Loucy (cell line): ENCODE data around the gene SLC34A3.

Experiments used
- H2AFZ ChIP-seq: fragments of 200-600 bp; sonication (generic); 2 replicates; pipeline ENCODE4 v1.6.0; 2016; ENCODE audit warnings: antibody characterized with exemption, mild to moderate bottlenecking, low read length, moderate library complexity
- H3F3A ChIP-seq: fragments of 200-600 bp; 2 replicates; pipeline ENCODE4 v1.6.0; 2016; ENCODE audit warnings: antibody characterized with exemption, low read depth, mild to moderate bottlenecking
- H3K27me3 ChIP-seq: fragments of 200-600 bp; sonication (generic); 2 replicates; pipeline ENCODE4 v1.6.1; 2014; ENCODE audit warnings: low read length, mild to moderate bottlenecking; ENCODE audit not compliant: insufficient read depth, poor library complexity, severe bottlenecking
- H3K36me3 ChIP-seq: fragments of 200-600 bp; sonication (generic); 2 replicates; pipeline ENCODE4 v1.6.1; 2016; ENCODE audit warnings: low read length; ENCODE audit not compliant: insufficient read depth
- H3K4me1 ChIP-seq: fragments of 200-600 bp; sonication (generic); 2 replicates; pipeline ENCODE4 v1.5.1; 2014; ENCODE audit warnings: low read length, mild to moderate bottlenecking; ENCODE audit not compliant: insufficient read depth, poor library complexity, severe bottlenecking
- H3K4me2 ChIP-seq: fragments of 200-600 bp; sonication (generic); 2 replicates; pipeline ENCODE4 v1.6.0; 2014; ENCODE audit warnings: antibody characterized with exemption, low read length, low read depth, mild to moderate bottlenecking; ENCODE audit not compliant: poor library complexity, severe bottlenecking
- H3K4me3 ChIP-seq: fragments of 200-600 bp; sonication (generic); 2 replicates; pipeline ENCODE4 v1.5.1; 2014; ENCODE audit warnings: low read length, mild to moderate bottlenecking, mixed read lengths; ENCODE audit not compliant: poor library complexity, severe bottlenecking
- H3K79me2 ChIP-seq: fragments of 200-600 bp; sonication (generic); 2 replicates; pipeline ENCODE4 v1.6.1; 2014; ENCODE audit warnings: low read length; ENCODE audit not compliant: insufficient read depth
- H3K9ac ChIP-seq: fragments of 200-600 bp; sonication (generic); 2 replicates; pipeline ENCODE4 v1.6.0; 2014; ENCODE audit warnings: mild to moderate bottlenecking, low read depth, low read length, moderate library complexity; ENCODE audit not compliant: poor library complexity, severe bottlenecking
- H3K9me2 ChIP-seq: fragments of 200-600 bp; sonication (generic); replicated peaks from 2 replicates; pipeline ENCODE4 v1.6.1; 2016; ENCODE audit warnings: low read depth, low read length, mixed read lengths
- H3K9me3 ChIP-seq: fragments of 200-600 bp; sonication (generic); 2 replicates; pipeline ENCODE4 v1.6.1; 2014; ENCODE audit warnings: mild to moderate bottlenecking, antibody characterized with exemption, low read length, low read depth; ENCODE audit not compliant: insufficient read depth
- H4K20me1 ChIP-seq: fragments of 200-600 bp; sonication (generic); 2 replicates; pipeline ENCODE4 v1.6.0; 2014; ENCODE audit warnings: antibody characterized with exemption, low read length, mild to moderate bottlenecking; ENCODE audit not compliant: insufficient read depth, poor library complexity, severe bottlenecking
- CTCF ChIP-seq: fragments of 200-600 bp; sonication (generic); conservative IDR thresholded peaks from 2 replicates; pipeline ENCODE4 v1.5.1; 2014; ENCODE audit warnings: mild to moderate bottlenecking, antibody characterized with exemption, low read length
- EZH2phosphoT487 ChIP-seq: fragments of 200-600 bp; IDR thresholded peaks from 2 replicates; pipeline ENCODE4 v1.6.1; 2018; ENCODE audit warnings: antibody characterized with exemption, mild to moderate bottlenecking, moderate library complexity, borderline replicate concordance

The SLC34A3 gene

GRCh38 chr9:137183980-137184595 lies 46.6 kb upstream of the SLC34A3 start:
- Histone ChIP-seq H3F3A (0 out of 2 replicates have a peak, but pooled peaks cover 5% of the 10 kb centered on the region), H3K9me3 (no peaks in the 10 kb centered on the region), H3K36me3 (peaks cover 23% of the 10 kb centered on the region; the same call in 1 of the 2 replicates), H3K9me2 (no peaks in the 10 kb centered on the region), H3K9ac (no peak overlapping the region), H4K20me1 (peaks cover 9% of the 10 kb centered on the region), H3K4me1 (peaks cover 10% of the 10 kb centered on the region), H2AFZ (no peak overlapping the region), H3K4me2 (no peak overlapping the region), H3K27me3 (no peaks in the 10 kb centered on the region), H3K79me2 (peaks cover 32% of the 10 kb centered on the region), H3K4me3 (no peak overlapping the region)
- no peak for TF ChIP-seq EZH2phosphoT487
- no peak for TF ChIP-seq CTCF

DNA sequence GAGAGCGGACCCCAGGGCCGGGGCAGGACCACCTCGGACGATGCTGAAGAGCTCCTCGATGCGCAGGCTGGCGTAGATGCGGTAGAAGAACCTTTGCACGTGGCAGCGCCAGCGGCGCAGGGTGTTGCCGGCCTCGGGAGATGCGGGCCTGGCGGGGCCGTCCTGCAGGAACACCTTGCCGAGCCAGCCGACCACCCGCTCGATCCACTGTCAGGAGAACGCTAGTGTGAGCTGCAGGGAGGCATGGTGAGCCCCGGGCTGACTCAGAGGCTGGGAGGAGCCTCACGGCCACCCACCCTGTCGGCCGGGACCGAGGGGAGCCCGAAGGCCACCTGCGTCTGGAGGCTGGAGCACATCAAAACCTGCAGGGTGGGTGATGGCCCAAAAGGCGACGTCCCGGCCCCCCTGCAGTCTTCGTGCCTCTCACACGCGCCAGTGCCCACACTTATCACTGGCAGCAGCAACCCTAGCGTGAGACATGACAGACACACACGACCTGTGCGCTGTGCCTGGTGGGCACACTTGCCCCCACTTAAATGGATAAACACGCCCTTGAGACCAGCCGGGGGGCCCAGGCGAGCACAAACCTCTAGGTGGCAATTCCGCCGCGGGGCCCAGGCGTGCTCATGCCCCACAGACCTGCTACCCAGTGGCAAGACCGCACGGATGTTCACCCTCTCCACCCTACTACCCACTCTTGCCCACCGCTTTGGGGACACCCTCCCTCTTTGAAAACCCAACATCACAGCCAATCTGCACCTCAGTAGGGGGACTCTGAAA lies 45.6 kb upstream of the SLC34A3 start:
- Histone ChIP-seq H3F3A (peaks cover 8% of the 10 kb centered on the region; the same call in 1 of the 2 replicates), H3K79me2 (peaks cover 41% of the 10 kb centered on the region), H3K9me3 (no peaks in the 10 kb centered on the region), H4K20me1 (peaks cover 18% of the 10 kb centered on the region), H3K4me2 (peak overlapping the region; percentile 91), H3K9ac (no peak overlapping the region), H3K36me3 (peaks cover 21% of the 10 kb centered on the region; the same call in 1 of the 2 replicates), H3K4me1 (peaks cover 16% of the 10 kb centered on the region), H3K4me3 (no peak overlapping the region), H3K27me3 (no peaks in the 10 kb centered on the region), H3K9me2 (no peaks in the 10 kb centered on the region), H2AFZ (no peak overlapping the region)
- no peak for TF ChIP-seq CTCF

DNA sequence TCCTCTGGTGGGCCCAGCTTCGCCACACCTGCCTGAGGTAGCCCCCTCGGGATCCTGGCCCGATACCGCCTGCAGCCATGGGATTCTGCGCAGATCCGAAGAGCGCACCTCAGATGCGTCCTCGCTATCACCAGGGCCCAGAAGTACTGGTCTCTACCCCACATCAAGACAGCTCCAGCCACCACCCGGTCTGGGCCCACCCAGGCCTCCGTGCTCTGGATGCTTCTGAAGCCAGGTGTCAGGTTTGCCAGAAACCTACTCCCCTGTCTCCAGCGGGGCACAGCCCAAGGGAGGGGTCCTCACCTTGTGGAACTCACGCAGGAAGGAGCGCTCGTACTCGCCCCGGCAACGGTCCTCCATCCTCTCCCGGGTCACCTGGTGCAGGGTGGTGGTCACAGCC lies 44.8 kb upstream of the SLC34A3 start:
- H3K9me2 ChIP-seq: no peaks in the 10 kb centered on the region
- no peaks in the 10 kb centered on the region for H3K9me3 ChIP-seq
- TF ChIP-seq EZH2phosphoT487 (no peak), CTCF (no peak)
- H3K79me2 ChIP-seq: peaks cover 49% of the 10 kb centered on the region
- peaks cover 8% of the 10 kb centered on the region; the same call in 1 of the 2 replicates for H3F3A ChIP-seq
- H2AFZ ChIP-seq: no peak overlapping the region
- peak overlapping the region; percentile 96 for H3K4me3 ChIP-seq
- H3K9ac ChIP-seq: no peak overlapping the region
- peaks cover 26% of the 10 kb centered on the region for H4K20me1 ChIP-seq
- no peaks in the 10 kb centered on the region for H3K27me3 ChIP-seq
- H3K4me1 ChIP-seq: peaks cover 20% of the 10 kb centered on the region
- peak overlapping the region; percentile 91 for H3K4me2 ChIP-seq
- H3K36me3 ChIP-seq: peaks cover 14% of the 10 kb centered on the region; the same call in 1 of the 2 replicates
